Endothelial cell of umbilical vein (primary cell): ENCODE measurements around the gene RENBP. TPM values are rescaled to one million over a fixed set of nuclear protein-coding genes. Genes with fewer than 3 reads are reported as not detected.

ENCODE experiments used
- BruUV-seq: library from RNA; stranded (reverse); fragments of 400-500 nt; replicated peaks from 2 replicates; lab custom pipeline; 2021; lab: Mats Ljungman, UMichigan
- CTCF ChIA-PET: fragments of 300-600, 350-600 bp; sonication (Branson Sonifier 250); formaldehyde crosslinking; loops from one replicate; lab custom pipeline; 2021; ENCODE audit warnings: antibody characterized with exemption, inconsistent platforms; lab: Charles Lee
- POLR2A ChIA-PET: fragments of 300-600, 350-600 bp; sonication (Branson Sonifier 250); formaldehyde crosslinking; loops from one replicate; lab custom pipeline; 2021; ENCODE audit warnings: antibody characterized with exemption, inconsistent platforms; lab: Charles Lee
- DNase-seq: peaks from one replicate; pipeline ENCODE4 v3.0.0-alpha.2; 2011; ENCODE audit warnings: low read depth, low spot score
- FAIRE-seq: peaks from 2 replicates; lab custom pipeline; 2011; peaks lifted over from hg19 to GRCh38; lab: Jason Lieb, UNC
- H2AFZ ChIP-seq: 2 replicates; pipeline ENCODE4 v1.6.0; 2012; ENCODE audit warnings: low read depth, low read length, control low read depth, inconsistent platforms
- H3K27ac ChIP-seq: 2 replicates; pipeline ENCODE4 v1.5.1; 2011; ENCODE audit warnings: low read depth, mild to moderate bottlenecking, control low read depth, low read length, moderate library complexity; ENCODE audit not compliant: insufficient read depth
- H3K27me3 ChIP-seq, 2 experiments: 2 replicates each; pipeline versions ENCODE4 v1.6.0 to v1.6.1; 2011; ENCODE audit warnings: low read length in 2 of 2, mixed read lengths in 1 of 2; ENCODE audit not compliant: control insufficient read depth in 2 of 2, insufficient read depth in 2 of 2
- H3K36me3 ChIP-seq, 2 experiments: 2 replicates in 1 of 2; 3 replicates in 1 of 2; pipeline ENCODE4 v1.5.1; 2011; ENCODE audit warnings: low read length in 2 of 2, mild to moderate bottlenecking in 1 of 2, moderate library complexity in 1 of 2; ENCODE audit not compliant: control insufficient read depth in 2 of 2, insufficient read depth in 2 of 2; ENCODE audit errors: extremely low read depth in 1 of 2
- H3K4me1 ChIP-seq: 3 replicates; pipeline ENCODE4 v1.5.1; 2011; ENCODE audit warnings: mild to moderate bottlenecking, low read length; ENCODE audit not compliant: control insufficient read depth, insufficient read depth; ENCODE audit errors: extremely low read depth
- H3K4me2 ChIP-seq: 2 replicates; pipeline ENCODE4 v1.6.1; 2011; ENCODE audit warnings: low read length, control low read depth, mixed read lengths; ENCODE audit not compliant: insufficient read depth
- H3K4me3 ChIP-seq, 3 experiments: fragments of 200-600 bp in 1 of 3; sonication (generic), shearing (Covaris generic) in 1 of 3; replicated peaks in 1 of 3; 2 replicates each; pipeline ENCODE4 v1.5.1; 2011 to 2016; ENCODE audit warnings: control low read depth in 3 of 3, low read length in 3 of 3, mild to moderate bottlenecking in 2 of 3, inconsistent platforms in 1 of 3, low read depth in 1 of 3, moderate library complexity in 1 of 3; ENCODE audit not compliant: insufficient read depth in 1 of 3
- H3K79me2 ChIP-seq: 2 replicates; pipeline ENCODE4 v1.6.0; 2012; ENCODE audit warnings: low read length, inconsistent platforms; ENCODE audit not compliant: control insufficient read depth, insufficient read depth
- H3K9ac ChIP-seq: replicated peaks from 2 replicates; pipeline ENCODE3; 2011; ENCODE audit warnings: low read length, control low read depth; ENCODE audit not compliant: insufficient read depth; ENCODE audit errors: extremely low read depth
- H3K9me1 ChIP-seq: replicated peaks from 3 replicates; pipeline ENCODE4 v1.6.0; 2011; ENCODE audit warnings: mild to moderate bottlenecking, low read length; ENCODE audit not compliant: control insufficient read depth, insufficient read depth; ENCODE audit errors: extremely low read depth
- H3K9me3 ChIP-seq: replicated peaks from 2 replicates; pipeline ENCODE4 v1.5.1; 2012; ENCODE audit warnings: low read length, inconsistent platforms; ENCODE audit not compliant: control insufficient read depth, insufficient read depth
- H4K20me1 ChIP-seq: replicated peaks from 2 replicates; pipeline ENCODE3; 2011; ENCODE audit warnings: mild to moderate bottlenecking, low read length; ENCODE audit not compliant: control insufficient read depth, insufficient read depth; ENCODE audit errors: extremely low read depth
- EZH2 ChIP-seq: IDR thresholded peaks from 2 replicates; pipeline ENCODE4 v1.6.1; 2012; ENCODE audit warnings: borderline replicate concordance, low read depth, mild to moderate bottlenecking, moderate library complexity, low read length, inconsistent platforms; ENCODE audit not compliant: severe bottlenecking
- FOS ChIP-seq: IDR thresholded peaks from 2 replicates; pipeline ENCODE4 v1.6.1; 2011; ENCODE audit warnings: mild to moderate bottlenecking, low read length, moderate library complexity, borderline replicate concordance; ENCODE audit not compliant: insufficient read depth
- GATA2 ChIP-seq: IDR thresholded peaks from 2 replicates; pipeline ENCODE4 v1.7.0; 2011; ENCODE audit warnings: low read depth, mild to moderate bottlenecking, moderate library complexity, mixed read lengths, low read length; ENCODE audit not compliant: insufficient read length, insufficient read depth
- JUN ChIP-seq: IDR thresholded peaks from 2 replicates; pipeline ENCODE4 v1.6.1; 2011; ENCODE audit warnings: borderline replicate concordance, low read depth; ENCODE audit not compliant: insufficient read length, insufficient read depth
- MYC ChIP-seq: IDR thresholded peaks from one replicate; pipeline ENCODE4 v1.6.1; 2011; ENCODE audit warnings: mild to moderate bottlenecking, low read depth, low read length
- POLR2A ChIP-seq: IDR thresholded peaks from 2 replicates; pipeline ENCODE4 v1.6.1; 2012; ENCODE audit warnings: low read depth, mild to moderate bottlenecking, control low read depth, low read length
- POLR2AphosphoS5 ChIP-seq: IDR thresholded peaks from 2 replicates; pipeline ENCODE4 v1.6.1; 2012; ENCODE audit warnings: low read depth, mild to moderate bottlenecking, control low read depth, low read length, moderate library complexity; ENCODE audit not compliant: insufficient read depth
- dilution Hi-C: fragments of 300-500 bp; cut with MboI; formaldehyde crosslinking; loops from one replicate; pipeline ENCODE4 v1.15.0; 2019; ENCODE audit warnings: low sequenced_read_pairs; ENCODE audit not compliant: extremely low pct_ligation_motif_present
- intact Hi-C: fragments of 100-400 bp; cut with micrococcal nuclease; formaldehyde crosslinking; loops from one replicate; pipeline ENCODE4 v1.10.0; 2022
- polyA plus RNA-seq, 4 experiments: library from polyadenylated mRNA; depleted of rRNA in 3 of 4; stranded (reverse) in 3 of 4; unstranded in 1 of 4; fragments of >200 nt; gene quantifications; 2 replicates each; pipeline versions ENCODE4 v1.2.1 to v1.2.3, GENCODE V29; 2011 to 2012; ENCODE audit warnings: missing spikeins in 1 of 4
- total RNA-seq: library from RNA; stranded (reverse); gene quantifications from 2 replicates; pipeline ENCODE4 v1.2.3, GENCODE V29; 2021
- TF ChIP-seq, protein P1 (sequence below), 2 donors: IDR thresholded peaks; 1 replicate in 1 of 2; 2 replicates in 1 of 2; pipeline ENCODE4 v1.5.1; 2011; ENCODE audit warnings: low read length in 2 of 2, mild to moderate bottlenecking in 2 of 2, moderate library complexity in 2 of 2, control low read depth in 1 of 2, inconsistent platforms in 1 of 2, low read depth in 1 of 2; ENCODE audit not compliant: insufficient read depth in 1 of 2; ENCODE audit errors: extremely low read depth in 1 of 2
- TF ChIP-seq, protein P2 (sequence below): IDR thresholded peaks from 2 replicates; pipeline ENCODE4 v1.6.1; 2011; ENCODE audit not compliant: insufficient read depth, insufficient read length

RENBP gene
- total and polyA plus RNA-seq, 2 donors (not counting 3 experiments of a cell fraction or from before 2014, with no cell fraction given) = 8.0 to 16.0 TPM

DNA sequence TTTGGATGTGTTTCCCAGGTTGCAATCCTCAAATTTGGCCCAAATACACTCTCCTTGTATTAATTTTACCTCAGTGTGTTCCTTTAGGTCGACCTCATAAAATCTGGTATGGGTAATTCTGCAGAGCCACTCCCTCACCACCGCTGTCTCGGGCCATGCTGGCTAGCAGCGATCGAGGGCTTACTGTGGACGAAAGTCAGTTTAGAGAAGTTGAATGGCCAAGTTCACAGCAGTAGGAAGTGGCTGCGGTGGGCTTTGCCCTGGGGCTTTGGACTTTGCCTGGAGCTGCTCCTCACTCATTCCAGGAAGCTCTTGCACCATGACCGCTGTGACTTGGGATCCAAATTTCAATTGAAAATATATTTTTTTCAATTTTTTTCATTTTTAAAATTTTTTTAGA, 47.7 kb upstream of the RENBP start:
- CTCF ChIA-PET = no interaction called here
- H3K9me1 ChIP-seq = no peaks in the 10 kb centered on the region
- no TSS peak for BruUV-seq

More for the DNA sequence above, 47.7 kb upstream of the RENBP start:
- DNase-seq (no peak), FAIRE-seq (no peak)
- TF ChIP-seq, protein P1, sequence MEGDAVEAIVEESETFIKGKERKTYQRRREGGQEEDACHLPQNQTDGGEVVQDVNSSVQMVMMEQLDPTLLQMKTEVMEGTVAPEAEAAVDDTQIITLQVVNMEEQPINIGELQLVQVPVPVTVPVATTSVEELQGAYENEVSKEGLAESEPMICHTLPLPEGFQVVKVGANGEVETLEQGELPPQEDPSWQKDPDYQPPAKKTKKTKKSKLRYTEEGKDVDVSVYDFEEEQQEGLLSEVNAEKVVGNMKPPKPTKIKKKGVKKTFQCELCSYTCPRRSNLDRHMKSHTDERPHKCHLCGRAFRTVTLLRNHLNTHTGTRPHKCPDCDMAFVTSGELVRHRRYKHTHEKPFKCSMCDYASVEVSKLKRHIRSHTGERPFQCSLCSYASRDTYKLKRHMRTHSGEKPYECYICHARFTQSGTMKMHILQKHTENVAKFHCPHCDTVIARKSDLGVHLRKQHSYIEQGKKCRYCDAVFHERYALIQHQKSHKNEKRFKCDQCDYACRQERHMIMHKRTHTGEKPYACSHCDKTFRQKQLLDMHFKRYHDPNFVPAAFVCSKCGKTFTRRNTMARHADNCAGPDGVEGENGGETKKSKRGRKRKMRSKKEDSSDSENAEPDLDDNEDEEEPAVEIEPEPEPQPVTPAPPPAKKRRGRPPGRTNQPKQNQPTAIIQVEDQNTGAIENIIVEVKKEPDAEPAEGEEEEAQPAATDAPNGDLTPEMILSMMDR (IDR thresholded peaks at IDR 0.05; ENCODE audit: extremely low read depth in 1 of 2, insufficient read depth in 1 of 2, low read depth in 1 of 2, low read length in 2 of 2) = no peak
- TF ChIP-seq FOS (no peak), GATA2 (no peak), JUN (no peak), EZH2 (no peak), POLR2A (no peak), POLR2AphosphoS5 (no peak), MYC (no peak)
- TF ChIP-seq, protein P2, sequence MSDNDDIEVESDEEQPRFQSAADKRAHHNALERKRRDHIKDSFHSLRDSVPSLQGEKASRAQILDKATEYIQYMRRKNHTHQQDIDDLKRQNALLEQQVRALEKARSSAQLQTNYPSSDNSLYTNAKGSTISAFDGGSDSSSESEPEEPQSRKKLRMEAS = no peak
- Histone ChIP-seq H3K79me2 (no peaks in the 10 kb centered on the region), H3K9ac (no peak overlapping the region), H2AFZ (no peak overlapping the region), H3K36me3 (no peaks in the 10 kb centered on the region), H4K20me1 (no peaks in the 10 kb centered on the region), H3K4me2 (no peak overlapping the region), H3K27me3 (no peaks in the 10 kb centered on the region), H3K9me3 (no peaks in the 10 kb centered on the region), H3K4me3 (no peak overlapping the region), H3K27ac (no peak overlapping the region), H3K4me1 (no peaks in the 10 kb centered on the region)
- intact Hi-C loops = no loop called here
- dilution Hi-C loops = no loop called here
- POLR2A ChIA-PET = interaction anchor here (0.6 kb wide), 1 partner anchor 13 kb away, joined by 5 read pairs; no protein-coding TSS in a partner anchor
